Measurements from ENCODE around the gene CRMP1.

Gene CRMP1

GRCh38 chr4:5888222-5889001, 4.5 kb downstream of the CRMP1 start:
- DNase-seq (ENCODE audit: low read depth) = no peak

DNA sequence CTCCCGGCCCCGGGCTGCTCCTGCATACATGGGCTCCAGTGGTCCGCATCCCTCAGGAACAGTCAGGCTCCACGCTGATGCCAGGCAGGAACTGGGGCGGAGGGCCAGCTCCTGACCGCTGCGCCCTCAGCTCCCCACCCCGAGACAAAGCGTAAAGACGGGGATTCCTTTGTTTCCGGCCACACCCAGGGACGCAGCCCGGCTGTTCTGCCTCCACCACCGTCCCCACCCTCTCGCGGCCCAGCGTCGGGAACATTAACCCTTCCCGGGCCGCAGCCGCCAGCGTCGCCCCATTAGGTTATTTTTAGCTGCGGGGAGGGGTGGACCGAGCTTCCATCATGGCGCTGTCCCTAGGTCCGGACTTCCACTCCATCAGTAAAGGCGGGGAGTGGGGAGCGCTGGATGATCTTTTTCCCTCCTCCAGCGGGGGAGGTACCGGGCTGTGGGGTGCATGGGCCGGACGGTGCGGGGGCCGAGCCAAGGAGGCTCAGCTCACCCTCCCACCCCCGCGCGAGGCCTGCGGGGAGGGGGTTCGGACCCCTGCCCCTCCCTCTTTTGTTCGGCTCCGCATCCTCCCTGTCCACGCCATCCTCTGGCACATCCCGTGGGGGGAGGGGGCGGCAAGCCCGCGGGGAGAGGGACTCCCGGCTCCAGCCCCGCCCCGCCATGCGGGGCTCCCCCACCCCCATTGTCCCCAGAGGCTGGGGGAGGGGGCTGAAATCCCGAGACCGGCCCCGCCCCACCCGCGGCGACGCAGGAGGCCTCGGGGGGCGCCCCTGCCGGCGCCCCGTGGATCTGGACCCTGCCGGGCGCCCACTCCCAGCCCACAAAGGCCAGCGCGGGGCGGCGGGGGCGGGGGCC, 5.3 kb downstream of the CRMP1 start:
- DNase-seq (ENCODE audit: low read depth) = no peak

DNA sequence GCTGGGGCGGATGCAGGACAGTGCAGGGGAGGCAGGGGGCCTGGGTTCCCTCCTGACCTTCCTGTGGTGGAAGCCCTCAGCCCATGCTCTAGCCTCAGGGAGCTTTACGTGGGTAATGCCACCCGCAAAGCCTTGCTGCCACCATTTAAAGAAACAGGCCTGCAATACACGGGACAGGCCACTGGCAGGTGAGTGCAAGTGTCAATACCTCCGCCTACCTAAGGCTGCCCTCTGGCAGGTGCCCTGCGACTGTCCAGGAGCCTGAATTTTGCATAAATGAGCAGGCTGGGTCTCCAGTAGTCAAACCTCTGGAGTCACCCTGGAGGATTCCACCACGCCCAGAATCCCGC, 5.9 kb downstream of the CRMP1 start:
- no peak for DNase-seq (ENCODE audit: low read depth)

GRCh38 chr4:5885733-5886132, 7.2 kb downstream of the CRMP1 start:
- DNase-seq (ENCODE audit: low read depth) = no peak

DNA sequence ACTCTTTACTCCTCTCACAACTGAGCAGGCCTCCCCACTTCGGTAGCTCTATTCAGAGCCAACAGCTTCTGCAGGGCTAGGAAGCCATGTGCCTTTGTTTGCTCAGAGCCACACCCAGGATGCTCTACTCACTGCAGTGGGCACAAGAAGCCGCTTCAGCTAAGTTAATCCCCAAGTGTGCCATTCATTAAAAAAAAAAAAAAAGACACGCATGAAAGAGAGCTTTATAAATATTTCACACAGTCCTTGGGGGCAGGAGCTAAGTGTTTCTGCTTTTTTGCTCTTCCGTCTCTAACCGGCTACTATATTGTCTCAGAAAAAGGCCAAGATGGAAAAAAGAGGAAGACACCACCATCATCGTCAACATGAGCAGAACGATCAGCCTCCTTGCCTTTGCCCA, 8.1 kb downstream of the CRMP1 start:
- no peak for DNase-seq (ENCODE audit: low read depth)

GRCh38 chr4:5883916-5884315, 9.0 kb downstream of the CRMP1 start:
- no peak for DNase-seq (ENCODE audit: low read depth)

GRCh38 chr4:5882947-5883346, 9.9 kb downstream of the CRMP1 start:
- no peak for DNase-seq (ENCODE audit: low read depth)

DNA sequence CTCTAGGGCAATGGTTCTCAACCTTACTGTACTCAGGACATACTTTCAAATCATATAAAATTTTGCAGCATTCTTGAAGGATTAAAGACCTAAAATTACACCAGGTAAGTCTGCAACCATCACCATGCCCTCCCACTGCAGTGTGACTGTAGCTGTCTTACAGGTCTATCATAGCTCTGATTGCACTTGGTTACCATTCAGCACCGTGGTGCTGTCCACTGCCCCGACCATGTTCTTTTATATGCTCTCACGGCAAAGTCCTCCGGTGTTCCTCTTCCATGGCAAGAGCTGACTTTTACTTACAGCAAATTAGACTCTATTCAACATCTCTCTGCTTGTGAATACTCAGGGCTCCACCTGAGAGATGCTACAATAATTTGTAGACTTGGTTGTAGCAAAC, 11.5 kb downstream of the CRMP1 start:
- DNase-seq (ENCODE audit: low read depth) = no peak

DNA sequence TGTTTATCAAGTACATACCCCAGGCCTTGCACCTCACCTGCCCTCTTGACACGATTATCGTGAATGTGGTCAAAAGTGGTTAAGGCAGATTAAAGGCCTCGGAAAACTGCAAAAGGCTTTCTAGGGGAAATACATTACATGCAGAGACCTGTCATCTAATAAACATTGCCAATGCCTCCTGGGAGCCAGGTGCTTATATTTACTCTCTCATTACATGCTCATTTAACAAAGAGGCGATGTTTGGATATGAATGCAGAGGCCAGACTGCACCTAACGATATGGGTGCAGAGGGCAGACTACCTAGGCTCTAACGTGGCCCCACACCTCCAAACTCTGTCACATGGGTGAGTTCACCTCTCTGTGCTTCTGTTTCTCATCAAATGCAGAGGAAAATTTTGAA, 14.5 kb downstream of the CRMP1 start:
- DNase-seq (ENCODE audit: low read depth) = no peak

GRCh38 chr4:5877392-5877791, 15.5 kb downstream of the CRMP1 start:
- no peak for DNase-seq (ENCODE audit: low read depth)

DNA sequence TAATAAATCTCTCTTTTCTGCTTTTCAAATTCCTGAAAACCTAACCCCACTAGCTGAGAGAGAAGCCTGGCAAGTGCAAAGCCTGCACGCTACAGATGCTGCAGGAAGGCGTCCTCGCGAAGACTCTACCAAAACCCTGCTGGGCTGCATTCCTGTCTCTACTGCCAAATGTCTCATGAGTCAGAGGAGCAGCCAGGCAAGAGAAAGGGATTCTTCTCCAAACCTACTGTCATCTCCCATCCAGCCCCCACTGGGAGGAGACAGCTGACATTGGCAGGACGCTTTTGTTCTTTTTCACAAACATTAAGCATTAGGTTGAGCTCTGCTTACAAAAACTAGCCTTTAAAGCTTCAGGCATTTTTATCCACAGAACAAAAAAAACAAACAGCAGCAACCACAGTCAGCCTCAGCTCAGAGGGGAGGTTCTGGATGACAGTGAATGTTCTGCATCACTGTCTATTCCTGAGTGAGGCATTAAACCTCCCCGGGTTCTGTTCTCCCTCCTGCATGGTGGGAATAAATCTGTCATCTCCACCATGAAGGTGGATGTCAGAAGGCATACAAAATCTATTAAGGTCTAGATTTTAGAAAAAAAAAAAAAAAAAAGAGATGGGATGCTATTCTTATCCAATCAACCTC, 18.0 kb downstream of the CRMP1 start:
- DNase-seq (ENCODE audit: low read depth) = no peak

DNA sequence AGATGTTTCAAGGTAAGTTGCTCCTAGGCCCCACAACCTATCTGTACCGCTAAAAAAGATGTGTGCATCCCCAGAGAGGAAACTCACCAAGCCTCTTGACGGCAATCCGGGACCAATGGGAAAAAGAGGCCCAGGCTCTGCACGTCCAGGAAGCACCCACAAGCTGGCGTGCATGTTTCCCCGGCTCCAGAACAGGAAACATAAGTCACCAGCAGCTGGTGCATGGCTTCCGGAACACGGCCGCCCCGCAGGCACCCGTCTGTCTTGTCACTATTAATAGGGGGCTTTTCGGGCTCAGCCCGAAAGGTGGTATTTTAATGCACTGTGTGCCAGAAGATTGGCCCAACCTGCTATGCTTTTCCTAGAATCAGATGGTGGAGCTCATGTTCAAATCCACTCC, 22.2 kb downstream of the CRMP1 start:
- no peak for DNase-seq (ENCODE audit: low read depth)

GRCh38 chr4:5869966-5870619, 22.8 kb downstream of the CRMP1 start:
- DNase-seq (ENCODE audit: low read depth) = no peak

DNA sequence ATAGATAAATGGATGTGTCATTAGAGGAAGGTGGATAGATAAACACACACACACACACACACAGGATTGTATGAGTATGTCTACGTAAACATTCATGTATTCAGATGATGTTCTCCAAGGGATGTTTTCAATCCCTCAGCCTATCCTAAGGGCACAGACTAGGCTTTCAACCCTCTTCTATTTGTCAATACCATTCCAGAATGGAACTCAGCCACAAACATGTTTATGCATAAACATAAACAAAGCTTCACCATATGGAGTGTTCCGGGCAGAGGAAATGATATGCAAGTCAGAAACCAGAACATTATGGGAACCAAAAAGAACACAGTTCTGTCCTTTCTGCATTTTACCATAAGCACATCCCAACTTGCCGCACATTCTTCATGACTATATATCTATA, 25.0 kb downstream of the CRMP1 start:
- DNase-seq (ENCODE audit: low read depth) = no peak

DNA sequence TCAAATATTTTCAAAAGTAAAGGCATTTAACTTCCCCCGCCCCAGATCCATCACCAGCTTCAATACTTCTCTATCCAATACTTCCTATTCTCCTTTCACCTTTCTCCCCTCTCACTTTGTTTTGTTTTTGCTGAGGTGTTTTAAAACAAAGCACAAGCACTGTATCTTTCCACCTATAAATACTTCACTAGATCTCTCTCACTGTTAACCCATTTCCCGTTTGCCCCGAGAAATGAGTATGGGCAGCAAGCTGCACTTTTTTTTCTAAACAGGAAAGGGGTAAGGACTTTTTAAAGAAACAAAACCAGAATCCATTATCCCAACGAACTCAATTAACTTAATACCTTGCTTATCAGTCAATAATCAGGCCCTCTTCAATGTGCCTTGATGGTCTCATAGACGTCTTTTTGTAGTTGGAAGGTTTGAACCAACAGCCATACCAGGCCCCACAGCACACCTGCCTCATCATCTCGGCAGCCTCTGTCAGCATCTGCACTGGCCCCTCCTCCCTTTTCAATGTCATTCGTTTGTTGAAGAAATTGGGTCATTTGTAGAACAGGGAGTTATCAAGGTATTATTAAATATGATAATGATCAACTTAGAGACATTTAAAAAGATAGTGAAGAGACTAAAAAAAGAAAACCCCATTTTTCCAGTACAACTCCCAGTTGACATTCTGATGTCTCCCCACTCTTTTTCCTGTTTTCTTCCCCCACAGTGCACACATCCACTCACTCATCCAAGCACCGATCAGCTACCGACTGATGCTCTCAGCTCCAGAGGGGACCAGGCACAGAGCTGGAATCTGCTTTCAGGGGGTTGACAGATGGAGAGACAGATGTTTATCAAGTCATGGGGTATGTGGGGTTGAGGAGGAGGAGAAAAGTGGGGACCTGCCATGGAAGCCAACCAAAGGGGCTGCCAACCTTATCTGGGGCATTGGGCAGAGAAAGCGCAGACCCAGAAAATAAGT, 25.8 kb downstream of the CRMP1 start:
- DNase-seq (ENCODE audit: low read depth) = no peak

DNA sequence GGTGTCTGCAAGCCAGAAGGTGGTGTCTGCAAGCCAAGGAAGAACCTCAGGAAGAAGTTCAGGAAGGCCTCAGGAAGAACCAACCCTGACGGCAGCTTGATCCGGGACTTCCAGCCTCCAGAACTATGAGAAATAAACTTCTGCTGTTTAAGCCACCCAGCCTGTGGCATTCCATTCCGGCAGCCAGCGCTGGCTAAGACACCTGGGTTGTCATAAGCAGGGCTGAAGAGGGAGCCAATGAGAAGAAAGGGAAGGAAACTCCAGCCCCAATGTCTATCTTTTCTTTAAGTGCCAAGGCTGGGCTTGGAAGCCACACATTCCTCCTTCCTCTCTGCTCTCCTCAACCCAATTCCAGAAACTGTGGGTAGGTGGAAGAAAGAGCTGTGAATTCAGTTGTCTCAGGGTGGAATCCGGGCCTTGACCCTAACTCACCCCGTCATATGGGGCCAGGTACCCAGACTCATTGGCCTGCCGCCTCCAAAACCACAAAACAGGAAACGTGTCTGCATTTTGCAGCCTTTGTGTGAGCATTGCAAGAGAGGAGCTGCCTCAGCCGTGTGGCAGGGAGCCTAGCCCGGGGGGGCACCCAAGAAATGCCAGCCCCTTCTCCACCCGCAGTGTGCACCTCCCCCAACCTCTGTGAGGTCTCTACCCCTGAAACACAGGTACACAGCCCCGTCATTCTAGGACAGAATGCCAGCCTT, 26.8 kb downstream of the CRMP1 start:
- no peak for DNase-seq (ENCODE audit: low read depth)

DNA sequence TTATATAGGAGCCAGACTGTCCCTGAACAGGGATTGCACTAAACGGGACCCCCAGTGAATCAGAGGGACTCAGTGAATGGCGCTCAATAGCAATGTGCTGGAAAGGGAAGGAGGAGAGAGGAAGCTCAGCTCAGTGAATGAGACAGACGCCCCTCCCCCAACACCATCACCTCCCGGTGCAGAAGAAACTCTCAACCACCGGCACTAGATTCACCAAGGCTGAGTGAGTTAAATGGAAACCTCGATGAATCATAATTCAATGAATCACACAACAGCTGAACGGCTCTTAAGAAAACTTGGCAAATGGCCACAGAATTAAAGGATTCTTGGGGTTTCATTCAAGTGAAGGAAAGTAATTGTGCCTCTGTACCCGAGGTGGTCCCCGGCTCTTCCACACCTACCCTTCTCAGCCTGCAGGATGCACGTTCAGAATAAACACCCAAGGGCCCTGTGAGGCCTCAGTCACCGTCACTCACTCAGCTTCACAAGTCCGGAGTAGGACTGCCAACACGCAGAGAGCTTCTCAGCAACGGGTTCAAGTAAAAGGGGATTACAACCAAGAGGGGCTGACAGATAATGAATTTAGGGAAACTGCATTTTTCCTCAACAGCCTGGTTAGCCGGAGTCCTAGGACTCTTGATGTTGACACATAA, 29.3 kb downstream of the CRMP1 start:
- DNase-seq (ENCODE audit: low read depth) = peak; percentile 23

- DNase-seq (ENCODE audit: low read depth) = no peak
Measured at GRCh38 chr4:5858020-5858769, 34.7 kb downstream of the CRMP1 start.

DNA sequence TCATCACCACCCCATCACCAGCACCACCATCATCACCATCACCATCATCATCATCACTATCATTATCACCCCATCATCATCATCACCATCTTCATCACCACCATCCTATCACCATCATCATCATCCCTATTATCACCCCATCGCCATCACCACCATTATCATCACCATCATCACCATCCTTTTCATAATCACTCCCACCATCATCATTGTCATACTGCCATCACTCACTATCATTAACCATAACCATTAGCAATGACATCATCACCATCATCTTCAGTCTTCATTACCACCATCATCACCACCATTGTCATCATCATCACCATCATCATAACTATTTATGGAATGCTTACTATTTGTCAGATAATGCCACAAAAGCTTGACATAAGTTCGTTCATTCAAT, 35.7 kb downstream of the CRMP1 start:
- no peak for DNase-seq (ENCODE audit: low read depth)

Data from stimulated activated CD8-positive, alpha-beta memory T cell treated with anti-CD3 and anti-CD28 coated beads, Interleukin-4, amount 100 ng/mL, for 24 hours (primary cell).